ENCODE measurements around the gene CACNA1C.

DNA sequence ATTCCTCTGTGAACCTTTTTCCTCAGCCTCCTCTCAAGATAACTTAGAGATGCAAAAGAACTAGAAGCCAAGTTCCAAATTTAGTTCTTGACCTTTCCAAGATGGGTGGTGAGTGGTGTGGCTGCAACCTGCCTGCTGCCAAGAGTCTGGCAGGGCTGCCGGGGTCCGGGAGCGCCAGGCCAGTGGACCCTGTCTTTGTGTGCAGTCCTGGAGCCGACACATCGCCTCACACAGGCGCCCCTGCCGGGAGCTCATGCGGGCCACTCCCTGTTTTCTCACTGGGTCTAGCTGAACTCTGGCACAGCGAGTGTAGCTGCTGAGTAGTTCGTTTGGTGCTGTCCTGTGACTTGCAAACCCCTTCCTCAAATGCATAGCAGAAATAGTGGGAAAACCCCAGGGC, 84.9 kb downstream of the CACNA1C start:
- TF ChIP-seq, protein P1, sequence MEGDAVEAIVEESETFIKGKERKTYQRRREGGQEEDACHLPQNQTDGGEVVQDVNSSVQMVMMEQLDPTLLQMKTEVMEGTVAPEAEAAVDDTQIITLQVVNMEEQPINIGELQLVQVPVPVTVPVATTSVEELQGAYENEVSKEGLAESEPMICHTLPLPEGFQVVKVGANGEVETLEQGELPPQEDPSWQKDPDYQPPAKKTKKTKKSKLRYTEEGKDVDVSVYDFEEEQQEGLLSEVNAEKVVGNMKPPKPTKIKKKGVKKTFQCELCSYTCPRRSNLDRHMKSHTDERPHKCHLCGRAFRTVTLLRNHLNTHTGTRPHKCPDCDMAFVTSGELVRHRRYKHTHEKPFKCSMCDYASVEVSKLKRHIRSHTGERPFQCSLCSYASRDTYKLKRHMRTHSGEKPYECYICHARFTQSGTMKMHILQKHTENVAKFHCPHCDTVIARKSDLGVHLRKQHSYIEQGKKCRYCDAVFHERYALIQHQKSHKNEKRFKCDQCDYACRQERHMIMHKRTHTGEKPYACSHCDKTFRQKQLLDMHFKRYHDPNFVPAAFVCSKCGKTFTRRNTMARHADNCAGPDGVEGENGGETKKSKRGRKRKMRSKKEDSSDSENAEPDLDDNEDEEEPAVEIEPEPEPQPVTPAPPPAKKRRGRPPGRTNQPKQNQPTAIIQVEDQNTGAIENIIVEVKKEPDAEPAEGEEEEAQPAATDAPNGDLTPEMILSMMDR (IDR thresholded peaks at IDR 0.05) = no peak
- no peak for TF ChIP-seq POLR2A (IDR thresholded peaks at IDR 0.05)

Measured in esophagus squamous epithelium (tissue), 4 donors.